GM19023 (cell line): ENCODE measurements around the gene NKAIN2.
"Not testable (repeated sequence)": the region's sequence is repeated elsewhere in the genome, so short reads cannot be mapped to it uniquely, and the experiment has no call there.

Experiments used
- ATAC-seq: cut with Tn5 transposase; IDR thresholded peaks from one replicate; pipeline ENCODE4 v1.9.1; 2021; ENCODE audit warnings: mild to moderate bottlenecking, moderate library complexity; ENCODE audit not compliant: unreplicated experiment

NKAIN2 gene

GRCh38 chr6:124412657-124413056 is 609.0 kb downstream of the NKAIN2 start:
- ATAC-seq, result not testable (repeated sequence)

- ATAC-seq, result no peak
Measured at GRCh38 chr6:124420116-124420840, 616.6 kb downstream of the NKAIN2 start.

- no peak for ATAC-seq
Measured at GRCh38 chr6:124423621-124424020, 620.0 kb downstream of the NKAIN2 start.

GRCh38 chr6:124430740-124431318 is 627.2 kb downstream of the NKAIN2 start:
- ATAC-seq, result no peak

GRCh38 chr6:124432620-124433019 is 629.0 kb downstream of the NKAIN2 start:
- ATAC-seq, result no peak

- no peak for ATAC-seq
Measured at GRCh38 chr6:124433387-124434160, 629.9 kb downstream of the NKAIN2 start.

- no peak for ATAC-seq
Measured at GRCh38 chr6:124434421-124434820, 630.8 kb downstream of the NKAIN2 start.

GRCh38 chr6:124436803-124437202 is 633.1 kb downstream of the NKAIN2 start:
- no peak for ATAC-seq

GRCh38 chr6:124438546-124439065 is 634.9 kb downstream of the NKAIN2 start:
- no peak for ATAC-seq

GRCh38 chr6:124441450-124441849 is 637.8 kb downstream of the NKAIN2 start:
- no peak for ATAC-seq

GRCh38 chr6:124443541-124443940 is 639.9 kb downstream of the NKAIN2 start:
- ATAC-seq, result no peak

- ATAC-seq, result no peak
Measured at GRCh38 chr6:124445581-124445980, 641.9 kb downstream of the NKAIN2 start.

GRCh38 chr6:124446961-124447360 is 643.3 kb downstream of the NKAIN2 start:
- no peak for ATAC-seq

GRCh38 chr6:124459268-124459667 is 655.6 kb downstream of the NKAIN2 start:
- ATAC-seq, result no peak

GRCh38 chr6:124462750-124463149 is 659.1 kb downstream of the NKAIN2 start:
- ATAC-seq, result no peak

GRCh38 chr6:124463271-124463670 is 659.6 kb downstream of the NKAIN2 start:
- ATAC-seq, result no peak

- not testable (repeated sequence) for ATAC-seq
Measured at GRCh38 chr6:124464600-124464999, 660.9 kb downstream of the NKAIN2 start.

- no peak for ATAC-seq
Measured at GRCh38 chr6:124466949-124467348, 663.3 kb downstream of the NKAIN2 start.

- no peak for ATAC-seq
Measured at GRCh38 chr6:124467366-124467765, 663.7 kb downstream of the NKAIN2 start.

GRCh38 chr6:124470803-124471202 is 667.1 kb downstream of the NKAIN2 start:
- ATAC-seq, result no peak

- no peak for ATAC-seq
Measured at GRCh38 chr6:124475176-124475575, 671.5 kb downstream of the NKAIN2 start.

GRCh38 chr6:124478906-124479305 is 675.2 kb downstream of the NKAIN2 start:
- ATAC-seq, result no peak
